ENCODE measurements around the gene PPCDC.

PPCDC gene

DNA sequence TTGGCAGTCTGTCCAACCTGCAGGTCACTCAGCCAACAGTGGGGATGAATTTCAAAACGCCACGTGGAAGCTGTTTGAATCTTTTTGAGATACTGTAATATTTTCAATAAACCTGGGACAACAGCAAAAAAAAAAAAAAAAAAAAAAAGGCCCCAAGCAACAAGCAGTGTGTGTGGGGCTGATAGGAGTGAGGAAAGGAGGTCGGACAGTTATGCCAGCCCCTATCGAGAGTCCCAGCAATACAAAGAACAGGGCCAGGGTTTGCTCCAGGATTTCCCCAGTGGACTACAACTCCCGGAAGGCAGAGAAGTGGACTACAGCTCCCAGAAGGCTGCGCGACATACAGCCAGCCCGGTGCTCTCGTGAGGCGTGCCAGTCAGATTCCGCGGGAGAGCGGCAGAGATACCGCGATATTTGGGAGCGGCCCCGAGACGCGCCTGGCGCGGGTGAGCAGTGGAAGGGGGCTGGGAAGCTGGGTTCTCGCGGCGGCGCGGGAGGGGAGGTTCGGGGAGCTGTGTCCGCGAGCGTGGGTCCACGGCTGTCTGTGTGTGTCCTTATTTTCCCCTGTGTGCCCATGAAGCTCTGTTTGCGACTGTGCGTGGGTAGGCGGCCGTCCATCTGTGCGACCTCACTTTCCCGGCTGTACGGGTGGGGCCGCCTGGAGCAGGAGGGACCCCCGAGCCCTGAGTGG is at the start of gene PPCDC:
TSS of gene PPCDC (plus strand) at position 410 of the 691 bp plus-strand sequence. CDS start 4,729 bp downstream, outside the sequence.
- peak; percentile 94 for DNase-seq (ENCODE audit: low spot score)

GRCh38 chr15:74976159-74976558 is 47.2 kb upstream of the PPCDC start:
- DNase-seq (ENCODE audit: low spot score): no peak

GRCh38 chr15:74977599-74977998 is 45.8 kb upstream of the PPCDC start:
- DNase-seq (ENCODE audit: low spot score): no peak

- DNase-seq (ENCODE audit: low spot score): no peak
Observed at GRCh38 chr15:74978077-74978476, 45.3 kb upstream of the PPCDC start.

GRCh38 chr15:74978503-74978902 is 44.9 kb upstream of the PPCDC start:
- no peak for DNase-seq (ENCODE audit: low spot score)

- DNase-seq (ENCODE audit: low spot score): no peak
Observed at GRCh38 chr15:74982183-74982582, 41.2 kb upstream of the PPCDC start.

GRCh38 chr15:74983725-74984231 is 39.6 kb upstream of the PPCDC start:
- no peak for DNase-seq (ENCODE audit: low spot score)

DNA sequence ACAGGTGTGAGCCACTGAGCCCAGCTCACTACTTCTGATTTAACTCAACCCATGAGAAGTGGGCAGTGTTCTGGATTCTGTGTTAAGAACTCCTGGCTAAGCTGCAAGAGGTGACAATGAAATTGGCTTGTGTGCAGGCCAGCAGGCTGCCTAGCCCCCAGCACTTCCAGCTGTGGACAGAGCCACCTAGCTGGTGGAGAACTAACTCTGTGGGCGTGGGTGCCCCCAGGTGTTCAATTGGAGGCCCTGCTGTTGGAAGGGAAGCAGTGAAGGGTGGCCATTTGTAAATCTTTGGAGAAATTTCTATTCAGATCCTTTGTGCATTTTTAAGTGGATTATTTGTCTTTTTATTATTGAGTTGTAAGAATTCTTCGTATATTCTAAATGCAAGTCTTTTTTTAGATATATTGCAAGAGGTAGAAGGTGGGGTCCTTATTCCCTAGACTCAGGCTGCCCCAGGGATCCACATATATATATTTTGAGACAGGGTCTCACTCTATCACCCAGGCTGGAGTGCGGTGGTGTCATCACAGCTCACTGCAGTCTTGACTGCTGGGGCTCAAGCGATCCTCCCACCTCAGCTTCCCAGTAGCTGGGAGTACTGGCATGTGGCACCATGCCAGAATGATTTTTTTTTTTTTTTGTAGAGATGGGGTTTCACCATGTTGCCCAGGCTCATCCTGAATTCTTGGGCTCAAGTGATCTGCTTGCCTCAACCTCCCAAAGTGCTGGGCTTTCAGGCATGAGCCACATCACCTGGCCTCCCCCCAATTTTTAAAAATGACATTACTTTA is 35.2 kb upstream of the PPCDC start:
- DNase-seq (ENCODE audit: low spot score): no peak

DNA sequence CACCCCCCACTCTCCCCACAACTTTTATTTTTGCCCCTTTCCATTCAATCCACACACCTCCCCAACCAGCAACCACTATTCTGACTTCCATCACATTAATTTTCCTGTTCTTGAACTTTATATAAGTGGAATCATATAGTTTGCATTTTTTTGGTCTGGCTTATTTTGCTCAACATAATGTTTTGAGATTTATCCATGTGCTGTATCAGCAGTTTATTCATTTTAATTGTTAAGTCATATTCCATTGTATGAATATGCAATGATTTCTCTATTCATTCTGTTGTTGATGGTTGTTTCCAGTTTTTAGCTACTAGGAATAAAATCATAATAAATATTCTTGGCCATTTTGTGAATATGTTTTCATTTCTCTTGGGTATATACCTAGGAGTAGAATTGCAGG is 33.9 kb upstream of the PPCDC start:
- DNase-seq (ENCODE audit: low spot score): no peak

DNA sequence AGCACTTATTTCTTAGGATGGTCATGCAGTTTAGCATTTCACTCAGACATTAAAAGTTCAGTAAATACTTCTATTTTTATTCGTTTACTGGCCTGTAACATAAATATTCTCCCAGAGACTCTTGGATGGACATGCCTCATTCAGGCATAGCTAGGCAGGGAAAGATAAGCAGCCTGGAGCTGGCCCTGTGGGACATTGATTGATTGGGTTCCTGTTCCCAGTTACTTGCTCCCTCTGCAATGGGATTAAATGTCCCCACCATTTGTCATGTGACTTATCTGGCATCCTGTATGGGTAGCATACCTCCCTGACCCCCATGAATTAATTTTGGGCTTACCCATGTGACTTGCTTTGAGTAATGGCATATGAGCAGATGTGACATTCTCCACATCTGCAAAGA is 30.8 kb upstream of the PPCDC start:
- DNase-seq (ENCODE audit: low spot score): no peak

- no peak for DNase-seq (ENCODE audit: low spot score)
Observed at GRCh38 chr15:74994236-74994635, 29.2 kb upstream of the PPCDC start.

DNA sequence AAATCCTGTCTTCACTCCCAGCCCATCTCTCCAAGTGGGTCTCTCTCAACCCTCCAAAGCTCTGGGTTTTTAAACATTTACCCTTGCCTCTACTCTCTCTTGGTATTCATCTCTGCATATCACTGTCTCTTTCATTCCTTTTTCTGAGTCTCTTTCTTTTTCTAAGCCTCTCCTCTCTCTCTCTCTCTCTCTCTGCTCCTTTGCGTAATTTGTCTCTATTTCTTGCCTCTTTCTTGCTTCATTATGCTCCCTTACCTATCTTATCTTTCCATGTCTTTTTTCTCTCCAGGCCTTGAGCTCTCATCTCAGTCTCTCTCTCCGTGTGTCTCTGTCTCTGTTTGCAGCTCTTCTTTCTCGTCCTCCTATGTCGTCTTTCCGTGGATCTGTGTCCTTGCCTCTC is 28.7 kb upstream of the PPCDC start:
- no peak for DNase-seq (ENCODE audit: low spot score)

GRCh38 chr15:74995182-74995778 is 28.1 kb upstream of the PPCDC start, which contains the start of gene SCAMP5:
SCAMP5 (plus strand) TSS chr15:74995563; CDS start chr15:75011840, 16,277 bp downstream.
- peak; percentile 88 for DNase-seq (ENCODE audit: low spot score)

DNA sequence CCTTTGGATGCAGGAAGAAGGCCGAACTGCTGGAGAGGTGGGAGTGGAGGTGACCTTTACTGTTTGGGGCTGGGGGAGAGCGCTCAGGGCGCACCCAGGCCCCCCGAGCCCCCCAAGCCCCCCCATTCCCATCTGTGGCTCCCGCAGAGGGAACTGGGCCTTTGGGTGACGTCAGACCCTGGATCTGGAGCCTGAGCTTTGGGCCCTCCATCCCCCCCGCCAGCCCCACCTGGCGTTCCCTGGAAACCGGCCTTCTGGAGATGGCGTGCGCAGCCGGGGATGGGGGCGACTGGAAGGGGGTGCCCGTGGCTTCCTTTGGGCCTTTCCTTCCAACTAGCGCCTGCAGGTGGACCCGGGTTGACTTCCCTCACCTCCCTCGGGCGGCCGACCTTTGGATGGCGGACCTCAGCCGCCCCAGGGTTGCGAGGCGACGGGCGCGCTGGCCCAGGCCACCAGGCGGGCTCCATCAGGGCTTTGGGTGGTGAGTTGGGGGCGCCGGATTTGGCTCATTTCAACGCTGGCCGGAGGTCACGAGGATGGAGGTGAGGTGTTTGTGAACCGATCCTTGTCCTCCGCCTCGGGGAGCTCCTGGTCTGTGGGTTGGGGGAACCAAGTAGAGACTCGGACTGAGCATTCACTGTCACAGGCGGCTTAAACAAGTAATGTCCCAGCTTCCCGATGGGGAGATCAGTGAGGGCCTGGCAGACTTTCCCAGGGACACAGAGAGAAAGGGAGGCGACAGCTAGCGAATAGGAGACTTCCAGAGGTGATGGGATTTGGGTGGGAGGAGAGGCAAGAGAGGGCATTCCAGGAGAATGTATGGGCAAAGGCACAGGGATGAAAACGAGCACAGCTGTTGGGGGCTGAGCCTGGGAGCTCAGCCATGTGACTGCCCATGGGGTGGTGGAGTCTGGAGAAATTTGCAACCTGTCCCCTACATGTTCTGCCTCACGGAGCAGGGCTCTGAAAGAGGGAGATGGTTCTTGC is 27.3 kb upstream of the PPCDC start:
- DNase-seq (ENCODE audit: low spot score): no peak

DNA sequence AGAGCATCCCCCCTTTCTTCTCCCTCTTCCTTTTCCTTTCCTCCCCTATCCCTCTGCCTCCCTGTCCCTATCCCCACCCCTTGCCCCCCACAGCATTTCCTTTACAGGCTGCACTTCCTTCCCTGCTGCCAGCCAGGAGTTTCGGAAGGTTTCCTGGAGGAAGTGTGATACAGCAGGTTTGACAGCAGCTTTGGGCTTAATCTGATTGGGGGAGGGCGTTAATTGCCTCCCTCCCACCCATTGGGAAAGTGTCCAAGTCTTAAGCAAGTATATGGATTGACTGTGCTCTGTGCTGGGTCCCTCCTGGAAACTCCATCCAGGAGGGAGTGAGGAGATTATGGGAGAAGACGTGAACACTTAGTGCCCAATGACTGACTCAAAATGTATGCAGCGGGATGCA is 26.2 kb upstream of the PPCDC start:
- DNase-seq (ENCODE audit: low spot score): no peak

- no peak for DNase-seq (ENCODE audit: low spot score)
Observed at GRCh38 chr15:74997543-74997942, 25.8 kb upstream of the PPCDC start.

- no peak for DNase-seq (ENCODE audit: low spot score)
Observed at GRCh38 chr15:75001310-75001709, 22.1 kb upstream of the PPCDC start.

- DNase-seq (ENCODE audit: low spot score): no peak
Observed at GRCh38 chr15:75002398-75002797, 21.0 kb upstream of the PPCDC start.

- no peak for DNase-seq (ENCODE audit: low spot score)
Observed at GRCh38 chr15:75007216-75007615, 16.2 kb upstream of the PPCDC start.

DNA sequence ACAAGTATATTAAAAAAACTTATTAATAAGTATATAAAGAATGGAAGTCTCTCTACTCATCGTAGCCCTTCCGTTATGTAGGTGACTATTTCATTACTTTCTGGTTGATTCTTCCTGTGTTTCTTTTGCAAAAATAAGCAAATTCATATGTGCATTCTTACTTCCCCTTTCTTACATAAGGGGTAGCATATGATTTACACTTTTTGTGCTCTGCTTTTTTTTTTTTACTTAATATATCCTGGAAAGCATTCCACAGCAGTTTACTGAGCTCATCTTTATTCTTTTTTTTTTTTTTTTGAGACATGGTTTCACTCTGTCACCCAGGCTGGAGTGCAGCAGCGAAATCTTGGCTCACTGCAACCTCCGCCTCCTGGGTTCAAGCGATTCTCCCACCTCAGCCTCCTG is 15.2 kb upstream of the PPCDC start:
- no peak for DNase-seq (ENCODE audit: low spot score)

DNA sequence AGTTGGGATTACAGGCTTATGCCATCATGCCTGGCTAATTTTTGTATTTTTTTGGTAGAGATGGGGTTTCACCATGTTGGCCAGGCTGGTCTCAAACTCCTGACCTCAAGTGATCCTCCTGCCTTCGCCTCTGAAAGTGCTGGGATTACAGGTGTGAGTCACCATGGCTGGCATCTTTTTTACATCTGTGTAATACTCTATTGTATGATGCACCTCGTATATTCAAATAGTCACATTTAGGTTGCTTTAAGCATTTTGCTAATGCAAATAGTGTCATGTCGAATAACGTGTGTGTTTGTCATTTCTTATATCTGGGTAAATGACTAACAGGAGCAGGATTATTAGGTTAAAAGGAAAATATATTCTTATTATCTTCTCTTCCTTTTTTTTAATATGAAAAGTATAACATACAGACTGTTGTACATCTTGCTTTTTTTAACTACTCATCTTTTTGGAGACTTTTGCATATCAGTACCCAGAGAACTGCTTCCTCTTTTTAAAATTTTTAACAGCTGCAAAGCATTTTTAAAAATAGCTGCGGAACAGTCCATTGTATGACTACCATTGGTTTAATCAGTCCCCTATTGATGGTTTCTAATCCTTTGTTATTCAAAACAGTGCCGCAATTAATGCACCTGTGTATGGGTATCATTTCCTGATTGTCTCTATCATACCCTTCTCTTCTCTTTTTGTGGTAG is 14.6 kb upstream of the PPCDC start:
- DNase-seq (ENCODE audit: low spot score): no peak

All from CD4-positive, alpha-beta T cell treated with Interleukin-6 at 100 ng/mL for 8 hours (primary cell).